Mesothelial cell of epicardium (in vitro differentiated cells): ENCODE results near the gene MAN2C1. TPM values are rescaled to one million over a fixed set of nuclear protein-coding genes. Genes with fewer than 3 reads are reported as not detected.

Experiments used
- DNase-seq, 2 experiments: peaks; one replicate each; pipeline ENCODE4 v3.0.0; 2021; ENCODE audit warnings: low spot score in 2 of 2; ENCODE audit not compliant: unreplicated experiment in 2 of 2
- H3K27ac Mint-ChIP-seq: 2 replicates; pipeline ENCODE4 v1.8.0; 2021; ENCODE audit warnings: mixed read lengths
- H3K27me3 Mint-ChIP-seq: 2 replicates; pipeline ENCODE4 v1.8.0; 2021; ENCODE audit warnings: low read depth, mixed read lengths
- H3K36me3 Mint-ChIP-seq: 2 replicates; pipeline ENCODE4 v1.8.0; 2021; ENCODE audit warnings: mixed read lengths
- H3K4me1 Mint-ChIP-seq: 2 replicates; pipeline ENCODE4 v1.8.0; 2021; ENCODE audit warnings: mixed read lengths
- H3K4me3 Mint-ChIP-seq: 2 replicates; pipeline ENCODE4 v1.8.0; 2021; ENCODE audit warnings: mild to moderate bottlenecking, moderate library complexity, mixed read lengths
- H3K9me3 Mint-ChIP-seq: 2 replicates; pipeline ENCODE4 v1.8.0; 2021; ENCODE audit warnings: mixed read lengths
- total RNA-seq: library from RNA; stranded (reverse); gene quantifications from 3 replicates; pipeline ENCODE4 v1.2.1, GENCODE V29; 2021
- TF ChIP-seq, protein P1 (sequence below): fragments of 200-600 bp; sonication (generic); IDR thresholded peaks from one replicate; pipeline ENCODE4 v1.5.0; 2021; ENCODE audit warnings: antibody characterized with exemption; ENCODE audit not compliant: unreplicated experiment

MAN2C1 gene
- total RNA-seq, 1 donor from 2014 or later: 264 TPM

GRCh38 chr15:75360856-75361255, 7.6 kb downstream of the MAN2C1 start:
- Mint-ChIP-seq H3K36me3 (peaks cover 1% of the 10 kb centered on the region), H3K27me3 (no peaks in the 10 kb centered on the region), H3K4me3 (no peak overlapping the region), H3K27ac (no peak overlapping the region), H3K4me1 (no peaks in the 10 kb centered on the region), H3K9me3 (no peaks in the 10 kb centered on the region)
- TF ChIP-seq, protein P1, sequence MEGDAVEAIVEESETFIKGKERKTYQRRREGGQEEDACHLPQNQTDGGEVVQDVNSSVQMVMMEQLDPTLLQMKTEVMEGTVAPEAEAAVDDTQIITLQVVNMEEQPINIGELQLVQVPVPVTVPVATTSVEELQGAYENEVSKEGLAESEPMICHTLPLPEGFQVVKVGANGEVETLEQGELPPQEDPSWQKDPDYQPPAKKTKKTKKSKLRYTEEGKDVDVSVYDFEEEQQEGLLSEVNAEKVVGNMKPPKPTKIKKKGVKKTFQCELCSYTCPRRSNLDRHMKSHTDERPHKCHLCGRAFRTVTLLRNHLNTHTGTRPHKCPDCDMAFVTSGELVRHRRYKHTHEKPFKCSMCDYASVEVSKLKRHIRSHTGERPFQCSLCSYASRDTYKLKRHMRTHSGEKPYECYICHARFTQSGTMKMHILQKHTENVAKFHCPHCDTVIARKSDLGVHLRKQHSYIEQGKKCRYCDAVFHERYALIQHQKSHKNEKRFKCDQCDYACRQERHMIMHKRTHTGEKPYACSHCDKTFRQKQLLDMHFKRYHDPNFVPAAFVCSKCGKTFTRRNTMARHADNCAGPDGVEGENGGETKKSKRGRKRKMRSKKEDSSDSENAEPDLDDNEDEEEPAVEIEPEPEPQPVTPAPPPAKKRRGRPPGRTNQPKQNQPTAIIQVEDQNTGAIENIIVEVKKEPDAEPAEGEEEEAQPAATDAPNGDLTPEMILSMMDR: no peak
- no peak for DNase-seq

- Mint-ChIP-seq H3K27me3 (no peaks in the 10 kb centered on the region), H3K9me3 (no peaks in the 10 kb centered on the region), H3K4me1 (no peaks in the 10 kb centered on the region), H3K36me3 (peaks cover 3% of the 10 kb centered on the region), H3K4me3 (no peak overlapping the region), H3K27ac (no peak overlapping the region)
- TF ChIP-seq, protein P1: no peak
- DNase-seq: no peak
Observed at GRCh38 chr15:75360391-75360790, 8.0 kb downstream of the MAN2C1 start.

DNA sequence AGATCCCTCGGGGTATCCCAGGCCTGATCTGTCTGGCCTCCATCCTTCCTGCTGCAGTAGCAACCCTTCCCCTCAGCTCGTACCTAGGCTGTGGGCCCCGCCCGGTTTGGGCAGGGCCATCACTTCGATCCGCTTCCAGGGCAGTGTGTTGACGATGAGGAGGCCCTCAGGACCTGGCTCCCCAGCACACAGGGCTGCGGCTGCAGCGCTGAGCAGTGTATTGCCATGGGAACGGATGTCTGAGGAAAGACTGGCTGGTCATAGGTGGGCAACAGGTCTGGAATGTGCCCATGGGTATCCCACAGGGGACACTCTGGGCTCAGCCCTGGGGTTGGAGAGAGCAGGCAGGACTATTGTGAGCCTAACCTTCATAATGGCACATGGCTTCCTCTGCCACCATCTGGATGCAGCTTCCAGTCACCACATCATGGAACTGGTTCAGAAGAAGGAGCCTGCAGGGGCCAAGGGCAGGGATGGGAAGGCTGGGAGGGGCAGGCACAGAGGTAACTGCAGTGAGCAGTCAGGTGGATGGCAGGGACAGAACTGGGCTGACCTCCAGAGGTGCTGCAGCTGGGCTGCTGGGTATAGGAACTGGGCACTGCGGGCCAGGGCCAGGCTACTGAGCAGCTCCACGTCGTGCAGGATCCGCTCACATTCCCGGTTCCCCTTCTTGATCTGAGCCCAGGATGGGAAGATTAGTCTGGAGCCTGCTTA, 8.7 kb downstream of the MAN2C1 start:
- no peaks in the 10 kb centered on the region for H3K4me1 Mint-ChIP-seq
- no peaks in the 10 kb centered on the region for H3K27me3 Mint-ChIP-seq
- TF ChIP-seq, protein P1: no peak
- H3K9me3 Mint-ChIP-seq: no peaks in the 10 kb centered on the region
- H3K36me3 Mint-ChIP-seq: peaks cover 3% of the 10 kb centered on the region
- no peak overlapping the region for H3K27ac Mint-ChIP-seq
- DNase-seq: no peak
- H3K4me3 Mint-ChIP-seq: no peak overlapping the region

DNA sequence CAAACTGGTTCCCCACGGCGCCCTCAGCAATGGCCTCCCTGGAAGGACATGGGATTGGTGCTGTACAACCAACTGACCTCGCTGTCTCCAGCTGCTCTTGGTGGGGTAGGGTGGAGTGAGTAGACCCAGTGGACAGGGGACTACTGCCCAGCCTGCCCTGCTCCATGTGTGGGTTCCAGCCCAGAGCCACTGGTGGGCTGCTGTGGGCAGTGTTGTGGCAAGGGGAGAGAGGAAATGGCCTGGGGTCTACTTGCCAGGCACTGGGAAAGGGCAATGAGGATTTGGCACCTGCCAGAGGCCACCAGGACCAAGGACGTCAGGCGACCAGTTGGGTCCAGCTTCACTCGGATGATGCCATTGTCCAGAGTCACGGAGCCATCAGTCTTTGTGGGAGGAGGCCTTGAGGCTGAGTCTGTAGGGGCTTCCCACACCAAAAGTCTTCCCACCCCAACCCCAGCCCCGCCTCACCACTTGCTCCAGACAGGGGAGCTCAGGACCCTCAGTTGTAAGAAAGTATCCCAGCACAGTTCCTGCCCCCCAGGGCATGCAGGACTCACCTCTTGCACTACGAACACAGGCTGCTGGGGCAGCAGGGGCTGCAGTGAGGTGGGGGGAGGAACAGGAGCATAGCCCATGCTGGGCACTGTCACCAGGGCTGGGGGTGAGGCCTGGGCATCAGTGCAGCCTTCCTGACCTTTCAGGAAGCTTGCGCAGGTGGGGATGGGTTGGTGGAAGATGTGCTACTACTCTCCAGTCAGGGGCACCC, 9.5 kb downstream of the MAN2C1 start:
- no peak for DNase-seq
- Mint-ChIP-seq H3K4me1 (no peaks in the 10 kb centered on the region), H3K27me3 (no peaks in the 10 kb centered on the region), H3K27ac (no peak overlapping the region), H3K36me3 (peaks cover 1% of the 10 kb centered on the region), H3K9me3 (no peaks in the 10 kb centered on the region), H3K4me3 (no peak overlapping the region)
- TF ChIP-seq, protein P1: no peak

- no peaks in the 10 kb centered on the region for H3K27me3 Mint-ChIP-seq
- H3K9me3 Mint-ChIP-seq: no peaks in the 10 kb centered on the region
- no peak overlapping the region for H3K4me3 Mint-ChIP-seq
- no peak for DNase-seq
- H3K36me3 Mint-ChIP-seq: peaks cover 1% of the 10 kb centered on the region
- TF ChIP-seq, protein P1: no peak
- H3K4me1 Mint-ChIP-seq: no peaks in the 10 kb centered on the region
- no peak overlapping the region for H3K27ac Mint-ChIP-seq
Observed at GRCh38 chr15:75357976-75358673, 10.3 kb downstream of the MAN2C1 start.
